HG02623 (cell line): ENCODE results near the gene SPPL2B.

Source experiments
- ATAC-seq: cut with Tn5 transposase; IDR thresholded peaks from one replicate; pipeline ENCODE4 v1.9.1; 2021; ENCODE audit warnings: moderate library complexity; ENCODE audit not compliant: unreplicated experiment

Gene SPPL2B

GRCh38 chr19:2353887-2354592 is 25.6 kb downstream of the SPPL2B start:
- ATAC-seq, result no peak

GRCh38 chr19:2354670-2355069 is 26.2 kb downstream of the SPPL2B start:
- ATAC-seq, result no peak

GRCh38 chr19:2355168-2356035 is 26.9 kb downstream of the SPPL2B start:
- ATAC-seq, result no peak

GRCh38 chr19:2356036-2356646 is 27.7 kb downstream of the SPPL2B start:
- no peak for ATAC-seq

DNA sequence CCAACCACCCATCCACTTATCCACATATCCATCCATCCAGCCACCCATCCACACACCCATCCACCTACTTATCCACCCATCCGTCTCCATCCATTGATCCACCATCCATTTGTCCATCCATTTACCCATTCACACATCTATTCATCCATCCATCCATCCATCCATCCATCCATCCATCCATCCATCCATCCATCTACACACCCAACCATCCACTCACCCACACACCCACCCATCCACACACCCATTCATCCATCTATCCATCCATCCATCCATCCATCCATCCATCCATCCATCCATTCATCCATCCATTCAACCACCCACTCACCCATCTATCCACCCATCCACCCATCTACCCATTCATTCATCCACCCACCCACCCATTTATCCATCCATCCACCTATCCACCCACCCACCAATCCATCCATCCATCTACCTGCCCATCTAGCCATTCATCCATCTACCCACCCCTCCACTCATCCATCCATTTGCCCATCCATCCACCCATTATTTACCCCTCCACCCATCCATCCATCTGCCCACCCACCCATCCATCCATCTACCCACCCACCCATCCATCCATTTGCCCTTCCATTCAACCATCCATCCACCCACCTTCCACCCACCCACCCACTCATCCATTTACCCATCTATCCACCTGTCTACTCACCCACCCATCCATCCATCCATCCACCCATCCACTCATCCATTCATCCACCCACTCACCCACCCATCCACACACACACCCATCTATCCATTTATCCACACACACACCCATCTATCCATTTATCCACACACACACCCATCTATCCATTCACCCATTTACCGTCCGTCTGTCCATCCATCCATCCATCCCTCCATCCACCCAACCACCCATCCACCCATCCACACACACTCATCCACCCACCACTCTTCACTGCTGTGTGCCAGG is 29.1 kb downstream of the SPPL2B start:
- ATAC-seq, result no peak

GRCh38 chr19:2358548-2359173 is 30.2 kb downstream of the SPPL2B start:
- ATAC-seq, result no peak

DNA sequence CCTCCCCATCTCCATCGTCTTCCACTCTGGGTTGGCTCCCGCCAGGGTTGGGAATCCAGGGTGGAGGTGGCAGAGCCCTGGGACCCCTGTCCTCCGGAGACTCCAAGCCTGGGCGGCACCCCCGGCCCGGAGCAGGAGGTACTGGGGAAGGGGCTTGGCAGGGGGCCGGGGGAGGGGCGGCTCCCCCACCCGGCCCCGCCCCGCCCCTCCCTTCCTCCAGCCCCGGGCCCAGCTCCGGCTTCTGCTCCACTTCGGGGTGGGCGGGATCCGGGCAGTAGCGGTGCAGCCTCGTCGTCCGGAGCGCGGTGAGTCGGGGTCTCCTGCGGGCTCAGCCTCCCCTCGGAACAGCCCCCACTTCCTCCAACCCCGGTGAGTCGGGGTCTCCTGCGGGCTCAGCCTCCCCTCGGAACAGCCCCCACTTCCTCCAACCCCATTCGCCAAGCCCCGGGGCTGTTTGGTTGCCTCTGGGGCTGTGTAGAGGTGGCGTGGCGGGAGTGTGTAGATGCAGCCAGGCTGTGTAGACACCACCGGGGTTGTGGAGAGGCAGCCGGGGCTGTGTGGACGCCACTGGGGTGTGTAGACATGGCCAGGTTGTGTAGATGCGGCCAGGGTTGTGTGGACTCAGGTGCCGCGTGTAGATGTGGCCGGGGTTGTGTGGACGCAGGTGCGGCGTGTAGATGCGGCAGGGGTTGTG is 31.7 kb downstream of the SPPL2B start, which contains the start of gene TMPRSS9:
Gene TMPRSS9, plus strand, starts transcription at position 274 of the 694 bp plus-strand sequence. CDS start 29,521 bp downstream, outside the sequence.
- no peak for ATAC-seq

GRCh38 chr19:2360833-2361232 is 32.3 kb downstream of the SPPL2B start:
- ATAC-seq, result no peak

DNA sequence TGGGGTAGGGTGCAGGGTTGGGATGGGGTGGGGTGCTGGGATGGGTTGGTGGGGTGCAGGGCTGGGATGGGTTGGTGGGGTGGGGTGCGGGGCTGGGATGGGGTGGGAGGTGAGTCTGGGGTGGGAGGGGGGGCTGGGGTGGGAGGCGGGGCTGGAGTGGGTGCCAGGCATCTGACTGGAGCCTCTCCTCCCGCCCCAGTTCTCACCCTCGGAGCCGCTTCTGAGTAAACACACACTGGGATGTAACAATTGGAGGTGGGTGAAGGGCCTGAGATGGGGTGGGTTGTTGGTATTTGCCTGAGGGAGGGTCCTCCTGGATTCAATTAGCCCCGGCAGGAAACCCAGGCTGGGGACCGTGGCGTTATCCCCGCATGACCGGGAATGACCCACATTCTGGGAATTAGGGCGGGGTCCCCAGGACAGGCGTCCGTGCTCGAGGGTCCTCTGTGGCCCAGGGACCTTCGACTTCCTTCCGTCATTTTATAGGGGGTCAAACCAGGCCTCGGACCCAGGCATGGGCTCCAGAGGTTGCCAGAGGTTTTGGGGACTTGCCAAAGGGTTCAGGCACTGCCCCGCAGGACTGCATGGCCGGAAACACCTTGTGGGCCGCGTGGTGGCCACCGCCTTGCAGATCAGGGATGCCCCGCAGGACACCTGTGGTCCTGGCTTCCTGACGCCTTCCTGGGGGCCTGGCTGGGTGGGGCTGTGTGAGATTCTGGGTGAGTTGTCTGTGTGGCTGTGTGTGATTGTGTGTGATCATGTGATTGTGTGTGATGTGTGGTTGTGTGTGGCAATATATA is 33.0 kb downstream of the SPPL2B start:
- ATAC-seq, result no peak

DNA sequence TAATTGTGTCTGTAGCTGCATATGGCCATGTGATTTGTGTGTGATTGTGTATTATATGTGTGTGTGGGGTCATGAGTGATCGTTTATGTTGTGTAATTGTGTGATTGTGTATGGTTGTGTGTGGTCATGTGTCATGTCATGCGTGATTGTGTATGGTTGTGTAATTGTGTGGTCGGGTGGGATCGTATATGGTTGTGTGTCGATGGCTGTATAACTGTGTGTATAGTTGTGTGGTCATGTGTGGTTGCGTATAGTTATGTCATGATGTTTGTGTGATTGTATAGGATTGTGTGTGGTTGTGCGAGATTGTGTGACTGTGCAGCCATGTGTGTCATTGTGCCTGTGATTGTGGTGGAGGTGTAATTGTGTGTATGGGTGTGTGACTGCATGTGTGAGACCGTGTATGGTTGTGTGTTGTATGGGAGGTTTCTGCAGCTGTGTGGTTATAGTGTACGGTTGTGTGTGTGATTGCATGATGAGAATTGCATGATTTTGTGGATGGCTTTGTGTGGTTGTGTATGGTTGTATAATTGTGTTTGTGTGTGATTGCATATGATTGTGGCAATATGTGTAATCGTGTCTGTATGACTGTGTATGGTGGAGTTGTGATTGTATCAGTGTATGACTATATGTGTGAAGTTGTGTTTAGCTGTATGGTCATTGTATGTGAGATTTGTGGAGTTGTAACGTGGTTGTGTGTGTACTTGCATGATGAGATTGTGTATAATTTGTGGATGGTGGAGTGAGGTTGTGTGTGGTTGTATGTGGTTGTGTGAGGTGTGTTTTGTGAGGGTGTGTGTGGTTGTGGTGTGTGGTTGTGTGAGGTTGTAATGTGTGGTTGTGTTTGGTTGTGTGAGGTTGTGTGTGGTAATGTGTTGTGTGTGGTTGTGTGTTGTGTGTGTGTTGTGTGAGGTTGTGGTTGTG is 33.8 kb downstream of the SPPL2B start:
- ATAC-seq, result no peak

DNA sequence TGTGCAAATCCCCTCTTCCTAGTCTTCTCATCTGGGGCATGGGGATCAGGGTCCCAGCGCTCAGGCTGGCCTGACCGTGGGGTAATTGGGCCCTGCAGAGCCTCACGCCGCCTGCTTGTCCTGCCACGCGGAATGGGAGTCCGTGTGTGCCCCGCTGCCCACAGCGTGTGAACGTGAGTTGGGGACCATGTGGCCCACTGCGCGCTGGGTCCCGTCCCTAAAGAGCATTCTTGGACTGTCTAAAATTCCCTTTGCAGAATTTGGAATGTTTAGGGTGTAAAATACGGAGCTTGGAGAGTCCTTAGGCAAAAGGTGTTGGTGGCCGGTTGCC is 34.5 kb downstream of the SPPL2B start:
- no peak for ATAC-seq

DNA sequence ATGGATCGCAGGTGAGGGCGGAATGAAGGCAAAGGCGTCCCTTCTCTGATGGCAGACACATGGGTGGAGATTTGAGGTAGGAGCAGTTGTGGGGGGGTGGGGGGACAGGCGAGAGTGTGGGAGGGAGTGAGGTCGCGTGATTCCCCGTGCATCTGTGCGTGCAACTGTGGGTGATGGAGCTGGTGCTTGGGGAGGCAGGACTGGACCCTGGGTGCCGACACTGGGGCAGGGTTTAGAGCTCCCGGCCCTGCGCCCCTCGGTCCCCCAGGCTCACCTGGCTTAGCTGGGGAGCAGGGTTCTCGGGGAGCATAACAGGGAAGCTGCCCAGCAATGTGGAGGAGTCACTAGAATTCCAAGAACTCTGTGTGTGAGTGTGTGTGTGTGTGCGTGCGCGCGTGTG is 34.9 kb downstream of the SPPL2B start:
- no peak for ATAC-seq

GRCh38 chr19:2365201-2365970 is 36.9 kb downstream of the SPPL2B start:
- ATAC-seq, result no peak

DNA sequence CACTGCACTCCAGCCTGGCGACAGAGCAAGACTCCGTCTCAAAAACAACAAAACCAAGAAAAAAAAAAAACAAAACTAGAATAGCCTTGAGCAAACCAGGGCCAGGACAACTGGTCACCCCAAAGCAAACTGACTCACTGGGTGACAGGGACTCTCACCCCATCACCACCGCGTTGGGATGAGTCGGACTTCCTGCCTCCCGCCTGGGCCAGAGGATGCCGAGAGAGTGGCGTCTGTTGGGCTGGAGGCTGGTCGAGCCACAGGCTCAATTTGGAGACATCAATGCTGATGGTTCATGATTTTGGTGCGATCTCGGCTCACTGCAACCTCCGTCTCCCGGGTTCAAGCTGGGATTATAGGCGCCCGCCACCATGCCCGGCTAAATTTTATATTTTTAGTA is 43.2 kb downstream of the SPPL2B start:
- no peak for ATAC-seq

- no peak for ATAC-seq
Observed at GRCh38 chr19:2372076-2372612, 43.7 kb downstream of the SPPL2B start.

DNA sequence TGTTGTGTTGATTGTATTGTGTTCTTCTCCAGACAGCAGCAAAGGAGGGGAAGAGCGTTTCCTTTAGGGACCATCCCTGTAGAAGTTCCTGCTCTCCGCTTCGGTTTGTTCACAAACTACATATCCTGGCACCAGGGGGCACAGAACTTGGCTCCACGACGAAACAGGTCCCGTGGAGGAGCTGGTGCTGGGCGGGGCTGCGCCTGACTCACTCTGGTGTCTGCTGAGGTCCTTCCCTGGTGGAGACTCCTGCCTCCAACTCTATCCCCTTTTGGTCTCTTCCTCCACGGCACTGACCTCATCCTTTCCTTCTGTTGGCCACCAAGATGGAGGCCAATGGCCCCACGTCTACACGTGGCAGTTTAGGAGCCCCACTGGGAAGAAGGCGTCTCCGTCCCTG is 46.3 kb downstream of the SPPL2B start:
- ATAC-seq, result no peak
